ENCODE data around the gene SFMBT1. TPM values are rescaled to one million over a fixed set of nuclear protein-coding genes. Genes with fewer than 3 reads are reported as not detected.

Gene SFMBT1
- polyA plus RNA-seq, 1 experiment: 2.0 TPM

DNA sequence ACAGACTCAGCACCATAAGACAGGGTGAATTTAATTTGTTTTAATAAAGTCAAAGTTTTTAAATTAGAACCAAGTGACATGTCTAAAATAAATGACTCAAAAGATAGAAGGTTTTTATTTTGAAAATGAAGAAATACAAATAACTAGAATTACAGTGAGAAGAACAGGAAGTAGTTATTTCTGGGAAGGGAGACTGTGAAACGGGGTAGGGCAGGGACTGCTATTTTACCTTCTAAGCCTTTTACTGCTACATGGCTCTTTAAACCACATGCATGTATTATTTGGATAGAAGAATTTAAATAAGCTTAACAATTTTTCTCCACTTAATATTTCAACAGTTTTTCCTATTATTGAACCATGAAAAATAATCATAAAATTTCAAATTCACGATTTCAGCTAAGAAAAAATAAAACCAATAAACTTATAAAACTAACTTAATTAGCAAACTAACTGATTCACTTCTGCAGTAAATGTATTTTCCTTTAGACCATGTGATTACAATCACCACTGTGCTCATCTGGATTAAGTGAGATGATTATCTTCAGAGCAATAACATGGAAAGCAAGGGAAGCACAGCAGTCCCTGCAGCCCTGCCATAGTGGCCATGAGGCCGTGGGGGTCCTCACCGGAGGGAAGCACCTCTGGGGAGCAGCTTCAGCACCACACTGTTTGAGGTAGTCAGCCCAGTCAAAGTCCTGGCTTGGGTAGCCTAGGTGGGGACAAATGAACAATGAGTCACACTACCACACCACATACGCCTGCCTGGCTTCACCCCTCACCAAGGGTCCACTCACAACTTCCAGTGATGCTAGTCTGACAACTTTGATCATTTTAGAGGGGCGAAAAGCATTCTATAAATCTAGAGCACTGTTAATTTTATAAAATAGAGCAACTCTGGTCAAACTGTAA is 120.2 kb downstream of the SFMBT1 start:
- H3K27me3 ChIP-seq (ENCODE audit: control insufficient read depth, insufficient read depth, low read length): no peaks in the 10 kb centered on the region
- TF ChIP-seq, protein P1, sequence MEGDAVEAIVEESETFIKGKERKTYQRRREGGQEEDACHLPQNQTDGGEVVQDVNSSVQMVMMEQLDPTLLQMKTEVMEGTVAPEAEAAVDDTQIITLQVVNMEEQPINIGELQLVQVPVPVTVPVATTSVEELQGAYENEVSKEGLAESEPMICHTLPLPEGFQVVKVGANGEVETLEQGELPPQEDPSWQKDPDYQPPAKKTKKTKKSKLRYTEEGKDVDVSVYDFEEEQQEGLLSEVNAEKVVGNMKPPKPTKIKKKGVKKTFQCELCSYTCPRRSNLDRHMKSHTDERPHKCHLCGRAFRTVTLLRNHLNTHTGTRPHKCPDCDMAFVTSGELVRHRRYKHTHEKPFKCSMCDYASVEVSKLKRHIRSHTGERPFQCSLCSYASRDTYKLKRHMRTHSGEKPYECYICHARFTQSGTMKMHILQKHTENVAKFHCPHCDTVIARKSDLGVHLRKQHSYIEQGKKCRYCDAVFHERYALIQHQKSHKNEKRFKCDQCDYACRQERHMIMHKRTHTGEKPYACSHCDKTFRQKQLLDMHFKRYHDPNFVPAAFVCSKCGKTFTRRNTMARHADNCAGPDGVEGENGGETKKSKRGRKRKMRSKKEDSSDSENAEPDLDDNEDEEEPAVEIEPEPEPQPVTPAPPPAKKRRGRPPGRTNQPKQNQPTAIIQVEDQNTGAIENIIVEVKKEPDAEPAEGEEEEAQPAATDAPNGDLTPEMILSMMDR (IDR thresholded peaks at IDR 0.05; ENCODE audit: low read depth, low read length): no peak
- no peak for DNase-seq (ENCODE audit: low read depth, low spot score)
- H3K27ac ChIP-seq (ENCODE audit: low read depth, low read length): no peak overlapping the region
- ChIA-PET CTCF (interaction anchor here (0.6 to 1.5 kb wide), 2 partner anchors 8 to 9 kb away, joined by 6 to 15 read pairs; no protein-coding TSS in a partner anchor), POLR2A (no interaction called here)
- no peak overlapping the region for H3K4me3 ChIP-seq (ENCODE audit: low read depth, low read length)
- H3K9me3 ChIP-seq (ENCODE audit: control insufficient read depth, insufficient read depth, low read length): no peaks in the 10 kb centered on the region

DNA sequence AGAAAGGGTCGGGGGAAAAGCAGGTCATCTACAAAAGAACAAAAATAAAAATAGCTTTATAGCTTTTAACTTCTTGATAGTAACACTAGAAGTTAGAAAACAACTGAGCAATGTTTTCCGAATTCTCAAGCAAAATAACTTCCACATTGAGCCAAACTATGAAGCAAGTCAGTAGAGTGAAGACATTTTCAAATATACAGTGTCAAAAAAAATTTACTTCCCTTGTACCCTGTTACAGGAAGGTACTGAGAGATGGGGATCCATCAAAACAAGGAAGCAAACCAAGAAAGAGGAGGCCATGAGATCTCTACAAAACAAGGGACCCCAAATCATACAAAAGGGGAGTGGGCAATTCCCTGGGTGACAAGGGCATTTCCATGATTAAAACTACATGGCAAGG is 121.9 kb downstream of the SFMBT1 start:
- TF ChIP-seq, protein P1 (IDR thresholded peaks at IDR 0.05; ENCODE audit: low read depth, low read length): no peak

DNA sequence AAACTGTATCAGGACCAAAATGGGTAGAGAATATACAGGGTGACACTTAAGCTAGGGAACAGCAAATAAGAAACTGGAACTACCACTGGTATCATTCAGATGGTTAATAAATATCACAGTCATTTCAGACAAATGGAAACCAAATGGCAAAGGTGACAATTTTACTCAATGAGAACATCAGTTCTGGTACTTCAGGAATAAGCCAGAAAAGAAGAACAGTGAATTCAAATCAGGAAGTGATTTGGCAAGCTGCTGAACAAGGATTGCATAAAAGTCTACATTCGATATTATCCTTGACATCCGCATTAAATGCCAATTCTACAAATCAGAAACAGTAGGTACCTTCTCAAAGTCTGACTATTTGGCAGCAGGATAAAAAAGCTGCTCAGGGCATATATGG is 125.0 kb downstream of the SFMBT1 start:
- TF ChIP-seq, protein P1 (IDR thresholded peaks at IDR 0.05; ENCODE audit: low read depth, low read length): no peak
- Histone ChIP-seq H3K27me3 (ENCODE audit: control insufficient read depth, insufficient read depth, low read length) (no peaks in the 10 kb centered on the region), H3K4me3 (ENCODE audit: low read depth, low read length) (no peak overlapping the region), H3K9me3 (ENCODE audit: control insufficient read depth, insufficient read depth, low read length) (no peaks in the 10 kb centered on the region), H3K27ac (ENCODE audit: low read depth, low read length) (no peak overlapping the region)
- DNase-seq (ENCODE audit: low read depth, low spot score): no peak
- ChIA-PET POLR2A (no interaction called here), CTCF (no interaction called here)

More for the DNA sequence above, 121.9 kb downstream of the SFMBT1 start:
- H3K9me3 ChIP-seq (ENCODE audit: control insufficient read depth, insufficient read depth, low read length): no peaks in the 10 kb centered on the region
- ChIA-PET POLR2A (no interaction called here), CTCF (no interaction called here)
- no peak for DNase-seq (ENCODE audit: low read depth, low spot score)
- no peaks in the 10 kb centered on the region for H3K27me3 ChIP-seq (ENCODE audit: control insufficient read depth, insufficient read depth, low read length)
- no peak overlapping the region for H3K4me3 ChIP-seq (ENCODE audit: low read depth, low read length)
- no peak overlapping the region for H3K27ac ChIP-seq (ENCODE audit: low read depth, low read length)

DNA sequence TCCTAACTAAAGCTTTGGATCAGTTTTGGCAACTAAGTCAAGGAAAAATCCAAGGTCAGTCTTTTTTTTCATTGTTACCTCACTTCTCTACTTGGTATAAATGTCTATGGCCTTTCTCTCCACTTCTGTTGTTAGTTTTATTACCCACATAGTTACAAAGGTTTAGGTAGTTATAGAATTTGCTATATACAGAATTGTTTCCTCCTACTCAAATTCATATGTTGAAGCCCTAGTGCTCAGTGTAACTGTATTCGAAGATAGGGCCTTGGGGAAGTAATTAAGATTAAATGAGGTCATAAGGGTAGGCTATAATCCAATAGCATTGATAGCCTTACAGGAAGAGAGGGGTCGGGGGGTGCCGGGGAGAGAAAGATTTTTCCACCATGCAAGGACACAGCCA is 128.8 kb downstream of the SFMBT1 start:
- ChIA-PET POLR2A (no interaction called here), CTCF (no interaction called here)
- no peak overlapping the region for H3K4me3 ChIP-seq (ENCODE audit: low read depth, low read length)
- H3K9me3 ChIP-seq (ENCODE audit: control insufficient read depth, insufficient read depth, low read length): no peaks in the 10 kb centered on the region
- no peak for DNase-seq (ENCODE audit: low read depth, low spot score)
- TF ChIP-seq, protein P1 (IDR thresholded peaks at IDR 0.05; ENCODE audit: low read depth, low read length): no peak
- H3K27ac ChIP-seq (ENCODE audit: low read depth, low read length): no peak overlapping the region
- no peaks in the 10 kb centered on the region for H3K27me3 ChIP-seq (ENCODE audit: control insufficient read depth, insufficient read depth, low read length)

DNA sequence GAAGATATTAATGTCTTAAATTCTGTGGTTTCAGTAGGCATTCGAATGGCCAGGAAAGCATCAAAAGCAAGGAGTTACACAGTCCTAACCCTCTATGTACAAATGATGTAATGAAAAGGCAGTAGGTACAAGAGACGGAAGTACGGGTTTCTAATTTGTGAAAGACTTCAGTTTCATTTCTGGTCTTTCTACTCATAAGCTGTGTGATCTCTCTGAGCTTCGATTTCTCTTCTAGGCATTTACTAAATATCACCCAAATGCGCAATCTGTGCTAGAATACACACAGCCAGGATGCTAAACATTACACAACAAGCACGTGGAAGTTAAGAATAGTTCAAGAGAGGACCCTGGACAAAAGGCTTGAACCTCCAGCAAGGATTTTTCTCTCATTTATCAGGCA is 130.6 kb downstream of the SFMBT1 start:
- Histone ChIP-seq H3K27me3 (ENCODE audit: control insufficient read depth, insufficient read depth, low read length) (no peaks in the 10 kb centered on the region), H3K27ac (ENCODE audit: low read depth, low read length) (no peak overlapping the region), H3K9me3 (ENCODE audit: control insufficient read depth, insufficient read depth, low read length) (no peaks in the 10 kb centered on the region), H3K4me3 (ENCODE audit: low read depth, low read length) (no peak overlapping the region)
- no peak for DNase-seq (ENCODE audit: low read depth, low spot score)
- TF ChIP-seq, protein P1 (IDR thresholded peaks at IDR 0.05; ENCODE audit: low read depth, low read length): no peak
- CTCF ChIA-PET: no interaction called here
- POLR2A ChIA-PET: no interaction called here
